ENCODE data around the gene FAT1.

DNA sequence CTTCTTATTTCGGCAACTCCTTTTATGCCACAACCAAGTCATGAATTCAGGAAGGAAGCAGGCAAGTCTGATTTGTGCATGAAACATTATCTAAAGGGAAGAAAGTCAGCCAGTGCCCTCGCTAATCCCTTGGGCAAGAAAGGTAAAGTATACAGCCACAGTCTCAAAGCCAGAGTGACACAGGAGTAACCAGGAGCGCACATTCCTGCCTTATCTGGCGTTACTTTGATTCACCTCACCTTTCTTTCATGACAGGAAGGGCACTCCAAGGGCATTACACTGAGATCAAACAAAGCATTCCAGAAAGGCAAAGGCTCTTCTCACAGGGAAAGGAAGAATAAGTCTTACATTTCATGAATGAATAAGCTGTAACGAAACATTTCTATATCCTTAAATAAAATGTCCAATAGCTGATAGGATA, 38.8 kb downstream of the FAT1 start:
- TF ChIP-seq, protein P1, sequence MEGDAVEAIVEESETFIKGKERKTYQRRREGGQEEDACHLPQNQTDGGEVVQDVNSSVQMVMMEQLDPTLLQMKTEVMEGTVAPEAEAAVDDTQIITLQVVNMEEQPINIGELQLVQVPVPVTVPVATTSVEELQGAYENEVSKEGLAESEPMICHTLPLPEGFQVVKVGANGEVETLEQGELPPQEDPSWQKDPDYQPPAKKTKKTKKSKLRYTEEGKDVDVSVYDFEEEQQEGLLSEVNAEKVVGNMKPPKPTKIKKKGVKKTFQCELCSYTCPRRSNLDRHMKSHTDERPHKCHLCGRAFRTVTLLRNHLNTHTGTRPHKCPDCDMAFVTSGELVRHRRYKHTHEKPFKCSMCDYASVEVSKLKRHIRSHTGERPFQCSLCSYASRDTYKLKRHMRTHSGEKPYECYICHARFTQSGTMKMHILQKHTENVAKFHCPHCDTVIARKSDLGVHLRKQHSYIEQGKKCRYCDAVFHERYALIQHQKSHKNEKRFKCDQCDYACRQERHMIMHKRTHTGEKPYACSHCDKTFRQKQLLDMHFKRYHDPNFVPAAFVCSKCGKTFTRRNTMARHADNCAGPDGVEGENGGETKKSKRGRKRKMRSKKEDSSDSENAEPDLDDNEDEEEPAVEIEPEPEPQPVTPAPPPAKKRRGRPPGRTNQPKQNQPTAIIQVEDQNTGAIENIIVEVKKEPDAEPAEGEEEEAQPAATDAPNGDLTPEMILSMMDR (IDR thresholded peaks at IDR 0.05): no peak
- no peak for TF ChIP-seq POLR2A (IDR thresholded peaks at IDR 0.05)
